Tibial nerve (tissue), 4 donors: ENCODE measurements around the gene NNAT.

Experiments
- CTCF ChIP-seq, 5 experiments: fragments of 200-600 bp in 3 of 5; fragments of 450-650 bp in 2 of 5; sonication (generic) in 3 of 5; IDR thresholded peaks; one replicate each; pipeline ENCODE4 v1.5.1; 2016 to 2019; ENCODE audit warnings: antibody characterized with exemption in 5 of 5, mild to moderate bottlenecking in 3 of 5, moderate library complexity in 2 of 5
- EP300 ChIP-seq, 2 donors: sonication (generic); formaldehyde crosslinking; IDR thresholded peaks; one replicate each; pipeline ENCODE4 v1.6.1; 2017; ENCODE audit warnings: antibody characterized with exemption in 2 of 2, mild to moderate bottlenecking in 1 of 2
- POLR2A ChIP-seq, 2 donors: fragments of 450-650 bp; IDR thresholded peaks; one replicate each; pipeline ENCODE4 v1.6.1; 2017; ENCODE audit warnings: antibody characterized with exemption in 2 of 2, mild to moderate bottlenecking in 2 of 2, moderate library complexity in 2 of 2

DNA sequence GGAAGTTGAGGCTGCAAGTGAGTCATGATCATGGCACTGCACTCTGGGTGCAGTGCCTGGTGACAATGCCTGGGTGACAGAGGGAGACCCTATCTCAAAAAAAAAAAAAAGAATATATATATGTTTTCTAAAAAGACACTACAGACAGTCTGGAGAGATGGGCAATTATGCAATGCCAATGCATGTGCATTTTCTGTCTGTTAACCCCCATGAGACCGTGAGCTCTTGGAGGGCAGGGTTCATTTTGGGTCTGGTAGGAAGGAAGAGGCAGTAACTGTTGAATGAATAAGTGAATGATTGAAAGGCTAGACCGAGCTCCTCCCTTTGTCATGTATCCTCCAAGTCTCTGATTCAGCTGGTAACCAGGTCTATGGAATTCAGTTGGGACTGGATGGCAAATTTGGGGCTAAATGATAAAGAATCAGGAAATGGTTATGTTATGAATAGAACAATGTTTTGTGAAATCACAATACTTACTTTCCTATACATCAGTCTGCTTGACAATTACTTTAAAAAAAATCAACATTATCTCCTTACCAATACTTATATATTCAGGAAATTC, 12.2 kb downstream of the NNAT start:
- no peak for TF ChIP-seq CTCF (IDR thresholded peaks at IDR 0.05)
- no peak for TF ChIP-seq POLR2A (IDR thresholded peaks at IDR 0.05)
- no peak for TF ChIP-seq EP300 (IDR thresholded peaks at IDR 0.05)
